Measurements from ENCODE around the gene NPEPPS.

DNA sequence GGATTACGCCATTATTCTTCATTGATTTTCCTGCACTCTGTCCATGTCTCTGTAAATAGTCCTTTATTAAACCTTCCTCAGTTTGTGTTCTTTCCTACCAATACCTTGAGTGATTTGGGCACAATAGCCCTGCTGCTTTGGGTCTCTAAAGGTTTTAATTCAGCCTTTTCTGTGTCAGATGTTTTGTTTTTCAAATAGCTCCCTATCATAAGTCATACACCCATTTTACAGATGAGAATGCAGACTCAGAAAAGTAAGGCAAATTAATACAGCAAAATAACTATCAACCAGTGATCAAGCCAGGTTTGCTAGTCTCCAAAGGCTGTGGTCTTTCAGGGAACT lies 93.8 kb downstream of the NPEPPS start:
- TF ChIP-seq, protein P1, sequence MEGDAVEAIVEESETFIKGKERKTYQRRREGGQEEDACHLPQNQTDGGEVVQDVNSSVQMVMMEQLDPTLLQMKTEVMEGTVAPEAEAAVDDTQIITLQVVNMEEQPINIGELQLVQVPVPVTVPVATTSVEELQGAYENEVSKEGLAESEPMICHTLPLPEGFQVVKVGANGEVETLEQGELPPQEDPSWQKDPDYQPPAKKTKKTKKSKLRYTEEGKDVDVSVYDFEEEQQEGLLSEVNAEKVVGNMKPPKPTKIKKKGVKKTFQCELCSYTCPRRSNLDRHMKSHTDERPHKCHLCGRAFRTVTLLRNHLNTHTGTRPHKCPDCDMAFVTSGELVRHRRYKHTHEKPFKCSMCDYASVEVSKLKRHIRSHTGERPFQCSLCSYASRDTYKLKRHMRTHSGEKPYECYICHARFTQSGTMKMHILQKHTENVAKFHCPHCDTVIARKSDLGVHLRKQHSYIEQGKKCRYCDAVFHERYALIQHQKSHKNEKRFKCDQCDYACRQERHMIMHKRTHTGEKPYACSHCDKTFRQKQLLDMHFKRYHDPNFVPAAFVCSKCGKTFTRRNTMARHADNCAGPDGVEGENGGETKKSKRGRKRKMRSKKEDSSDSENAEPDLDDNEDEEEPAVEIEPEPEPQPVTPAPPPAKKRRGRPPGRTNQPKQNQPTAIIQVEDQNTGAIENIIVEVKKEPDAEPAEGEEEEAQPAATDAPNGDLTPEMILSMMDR (IDR thresholded peaks at IDR 0.05): no peak
- TF ChIP-seq EZH2 (IDR thresholded peaks at IDR 0.05): no peak
- no peak for TF ChIP-seq EZH2phosphoT487 (IDR thresholded peaks at IDR 0.05)

Measured in neural progenitor cell (in vitro differentiated cells).